HL-60 (cell line): ENCODE data around the gene MYBPC2.

ENCODE experiments used
- DNase-seq, 2 experiments: peaks; one replicate each; pipeline ENCODE4 v3.0.0-alpha.2; 2010 to 2020; ENCODE audit warnings: low read depth in 1 of 2, low spot score in 1 of 2
- H3K27ac ChIP-seq: fragments of 250-450 bp; sonication (Bioruptor Pico); replicated peaks from 2 replicates; pipeline ENCODE4 v1.5.1; 2020; ENCODE audit warnings: mild to moderate bottlenecking, moderate library complexity
- H3K27me3 ChIP-seq: fragments of 250-450 bp; sonication (Bioruptor Pico); 2 replicates; pipeline ENCODE4 v1.5.1; 2021; ENCODE audit warnings: mild to moderate bottlenecking, moderate library complexity; ENCODE audit not compliant: insufficient read depth, poor library complexity, severe bottlenecking
- H3K4me3 ChIP-seq: replicated peaks from 2 replicates; pipeline ENCODE4 v1.5.1; 2011; ENCODE audit warnings: mild to moderate bottlenecking, control low read depth, low read length; ENCODE audit not compliant: insufficient read depth
- CTCF ChIP-seq: IDR thresholded peaks from one replicate; pipeline ENCODE4 v1.5.1; 2011; ENCODE audit warnings: low read length, control low read depth, inconsistent platforms; ENCODE audit not compliant: insufficient read depth
- GABPA ChIP-seq: IDR thresholded peaks from 2 replicates; pipeline ENCODE4 v1.6.1; 2012; ENCODE audit warnings: low read depth
- POLR2AphosphoS5 ChIP-seq: IDR thresholded peaks from 2 replicates; pipeline ENCODE4 v1.6.1; 2012; ENCODE audit warnings: low read depth
- REST ChIP-seq: IDR thresholded peaks from 2 replicates; pipeline ENCODE4 v1.6.1; 2012; ENCODE audit warnings: low read depth; ENCODE audit not compliant: insufficient replicate concordance
- SPI1 ChIP-seq: IDR thresholded peaks from 2 replicates; pipeline ENCODE4 v1.6.1; 2012; ENCODE audit warnings: low read depth, mild to moderate bottlenecking, borderline replicate concordance
- long read RNA-seq: library from polyadenylated mRNA; unstranded; transcript quantifications from one replicate; pipeline ENCODE4 v2.0.0, GENCODE V29; 2020

The MYBPC2 gene
- long read RNA-seq = 0 reads

- H3K4me3 ChIP-seq = peak within 1 kb of the TSS; percentile 71
- no peak within 1 kb of the TSS; the same call in 1 of the 2 replicates for H3K27ac ChIP-seq
- TF ChIP-seq CTCF (no peak), SPI1 (no peak), REST (no peak), POLR2AphosphoS5 (no peak), GABPA (no peak)
- no peak for DNase-seq
- peaks cover 13% of the 10 kb centered on the region for H3K27me3 ChIP-seq
These were observed at the start of gene MYBPC2 for GRCh38 chr19:50432221-50433028. TSS of gene MYBPC2 (plus strand) at chr19:50432892. CDS start at chr19:50432954, 62 bp downstream.

GRCh38 chr19:50383001-50383851 lies 49.5 kb upstream of the MYBPC2 start:
- DNase-seq = no peak
- H3K27ac ChIP-seq = peak overlapping the region; percentile 94
- no peaks in the 10 kb centered on the region for H3K27me3 ChIP-seq
- TF ChIP-seq POLR2AphosphoS5 = no peak; the same call in 1 of the 2 replicates
- TF ChIP-seq CTCF = no peak
- TF ChIP-seq SPI1 = no peak
- TF ChIP-seq REST = no peak
- no peak for TF ChIP-seq GABPA
- peak overlapping the region; percentile 44 for H3K4me3 ChIP-seq

GRCh38 chr19:50383852-50384684 lies 48.6 kb upstream of the MYBPC2 start, which contains the start of gene POLD1:
TSS of gene POLD1 (plus strand) at chr19:50384347. CDS start at chr19:50398852, 14,505 bp downstream.
- Histone ChIP-seq H3K4me3 (peak within 1 kb of the TSS; percentile 81), H3K27me3 (no peaks in the 10 kb centered on the region), H3K27ac (peak within 1 kb of the TSS; percentile 94)
- peak; percentile 96 to 97 for DNase-seq
- TF ChIP-seq SPI1 (no peak), POLR2AphosphoS5 (peak; percentile 86), REST (no peak), CTCF (no peak), GABPA (no peak)
